D721Med (cell line): ENCODE data around the gene NIFK.
"Not testable (repeated sequence)": the region's sequence is repeated elsewhere in the genome, so short reads cannot be mapped to it uniquely, and the experiment has no call there.

ENCODE experiments used
- DNase-seq: peaks from one replicate; pipeline ENCODE4 v3.0.0; 2011; ENCODE audit warnings: low spot score; ENCODE audit not compliant: insufficient read length
- FAIRE-seq: peaks from 2 replicates; lab custom pipeline; 2011; peaks lifted over from hg19 to GRCh38; lab: Jason Lieb, UNC
- TF ChIP-seq, protein P1 (sequence below): IDR thresholded peaks from 2 replicates; pipeline ENCODE4 v1.5.1; 2012; ENCODE audit warnings: mild to moderate bottlenecking, control low read depth; ENCODE audit not compliant: insufficient read depth; ENCODE audit errors: missing control alignments

NIFK gene

DNA sequence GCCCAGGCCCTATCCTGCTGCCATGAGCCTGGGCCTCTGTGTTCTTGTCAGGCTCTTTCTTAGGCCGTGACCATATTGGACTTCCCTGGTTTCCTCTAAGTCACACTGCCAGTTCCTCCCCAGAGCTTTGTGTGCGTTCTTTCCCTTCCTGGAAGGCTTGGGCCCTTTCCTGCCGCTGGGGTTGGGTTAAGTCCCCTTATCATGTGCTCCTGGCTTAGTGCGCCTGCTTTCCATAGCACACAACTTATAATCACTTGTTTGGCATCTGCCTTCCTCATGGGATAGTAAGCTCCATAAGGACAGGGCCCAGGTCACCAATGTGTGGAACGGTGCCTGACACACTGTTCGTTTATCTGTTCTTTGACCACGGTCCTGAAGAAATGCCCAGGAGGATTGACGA, 31.3 kb downstream of the NIFK start:
- no peak for DNase-seq

DNA sequence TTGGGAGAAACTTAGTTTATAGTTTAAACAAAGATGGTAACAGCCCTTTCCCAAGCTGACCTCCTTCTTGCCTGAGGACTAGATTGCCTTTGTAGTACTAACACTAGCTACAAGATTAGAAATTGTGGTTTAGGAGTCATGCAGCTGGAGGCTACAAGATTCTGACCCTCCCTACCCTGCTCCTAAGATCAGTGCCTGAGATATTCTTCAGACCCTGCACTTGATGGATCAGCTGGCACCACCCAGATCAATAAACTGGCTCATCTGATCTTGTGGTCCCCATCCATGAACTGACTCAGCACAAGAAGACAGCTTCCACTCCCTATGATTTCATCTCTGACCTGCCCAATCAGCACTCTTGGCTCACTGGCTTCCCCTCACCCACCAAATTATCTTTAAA, 34.9 kb downstream of the NIFK start:
- FAIRE-seq, DNase-seq: not testable (repeated sequence)

More for the DNA sequence above, 31.3 kb downstream of the NIFK start:
- TF ChIP-seq, protein P1, sequence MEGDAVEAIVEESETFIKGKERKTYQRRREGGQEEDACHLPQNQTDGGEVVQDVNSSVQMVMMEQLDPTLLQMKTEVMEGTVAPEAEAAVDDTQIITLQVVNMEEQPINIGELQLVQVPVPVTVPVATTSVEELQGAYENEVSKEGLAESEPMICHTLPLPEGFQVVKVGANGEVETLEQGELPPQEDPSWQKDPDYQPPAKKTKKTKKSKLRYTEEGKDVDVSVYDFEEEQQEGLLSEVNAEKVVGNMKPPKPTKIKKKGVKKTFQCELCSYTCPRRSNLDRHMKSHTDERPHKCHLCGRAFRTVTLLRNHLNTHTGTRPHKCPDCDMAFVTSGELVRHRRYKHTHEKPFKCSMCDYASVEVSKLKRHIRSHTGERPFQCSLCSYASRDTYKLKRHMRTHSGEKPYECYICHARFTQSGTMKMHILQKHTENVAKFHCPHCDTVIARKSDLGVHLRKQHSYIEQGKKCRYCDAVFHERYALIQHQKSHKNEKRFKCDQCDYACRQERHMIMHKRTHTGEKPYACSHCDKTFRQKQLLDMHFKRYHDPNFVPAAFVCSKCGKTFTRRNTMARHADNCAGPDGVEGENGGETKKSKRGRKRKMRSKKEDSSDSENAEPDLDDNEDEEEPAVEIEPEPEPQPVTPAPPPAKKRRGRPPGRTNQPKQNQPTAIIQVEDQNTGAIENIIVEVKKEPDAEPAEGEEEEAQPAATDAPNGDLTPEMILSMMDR: no peak
- no peak for FAIRE-seq

DNA sequence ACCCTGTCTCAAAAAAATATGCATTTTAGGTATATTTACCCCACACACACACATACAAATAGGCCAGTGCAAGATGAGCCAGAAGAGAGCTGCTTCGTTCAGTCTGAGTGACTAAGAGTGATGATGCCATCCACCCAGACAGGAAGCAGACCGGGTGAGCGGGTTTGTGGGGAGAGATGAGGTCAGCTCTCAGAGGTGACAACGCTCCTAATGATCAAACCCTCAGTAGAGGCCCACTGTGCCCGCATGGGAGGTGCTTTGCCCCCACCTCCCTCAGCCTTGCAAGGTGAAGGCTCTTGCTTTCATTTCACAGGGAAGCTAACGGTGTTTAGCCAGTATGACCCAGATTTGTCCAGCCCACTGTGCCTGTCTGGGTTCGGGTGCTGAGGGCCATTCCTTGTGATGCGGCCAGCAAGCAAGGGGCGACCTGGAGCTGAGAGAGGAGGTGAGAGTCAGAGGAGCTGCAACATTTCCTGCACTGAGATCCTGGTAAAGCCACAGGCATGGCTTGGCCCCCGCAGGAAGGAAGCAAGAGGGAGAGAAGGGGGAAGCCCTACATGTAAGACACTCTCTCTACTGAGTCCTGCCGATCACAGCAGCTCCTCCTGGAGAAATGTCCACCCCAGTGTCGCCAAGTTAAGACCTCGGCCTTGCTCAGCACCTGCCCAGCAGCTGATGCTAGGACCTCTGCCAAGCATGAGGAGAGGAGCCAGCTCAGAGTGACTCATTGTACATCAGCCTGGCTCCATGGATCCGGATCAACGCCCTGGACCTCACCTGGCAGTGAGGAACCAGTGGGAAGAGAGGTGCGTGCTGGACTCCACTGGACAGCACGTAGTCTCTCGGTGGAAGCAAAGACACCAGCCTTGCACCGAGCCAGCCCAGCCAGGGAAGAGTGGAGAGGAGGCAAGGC, 37.0 kb downstream of the NIFK start:
- no peak for DNase-seq

DNA sequence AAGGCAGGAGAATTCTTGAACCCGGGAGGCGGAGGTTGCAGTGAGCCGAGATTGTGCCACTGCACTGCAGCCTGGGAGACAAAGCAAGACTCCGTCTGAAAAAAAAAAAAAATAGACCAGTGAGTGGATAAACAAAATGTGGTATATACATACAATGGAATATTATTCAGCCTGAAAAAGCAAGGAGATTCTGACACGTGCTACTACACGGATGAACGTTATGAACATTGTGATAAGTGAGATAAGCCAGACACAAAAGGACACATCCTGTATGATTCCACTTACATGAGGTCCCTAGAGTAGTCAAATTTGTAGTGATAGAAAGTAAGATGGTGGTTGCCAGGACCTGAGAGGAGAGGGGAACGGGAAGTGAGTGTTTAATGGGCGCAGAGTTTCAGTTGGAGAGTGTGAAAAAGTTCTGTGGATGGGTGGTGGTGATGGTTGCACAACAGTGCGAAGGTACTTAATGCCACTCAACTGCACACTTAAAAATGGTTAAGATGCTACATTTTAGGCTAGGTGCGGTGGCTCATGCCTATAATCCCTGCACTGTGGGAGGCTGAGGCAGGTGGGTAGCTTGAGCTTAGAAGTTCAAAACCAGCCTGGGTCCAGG, 38.3 kb downstream of the NIFK start:
- TF ChIP-seq, protein P1: no peak
- DNase-seq: no peak

More for the DNA sequence above, 37.0 kb downstream of the NIFK start:
- TF ChIP-seq, protein P1: no peak
- no peak for FAIRE-seq

DNA sequence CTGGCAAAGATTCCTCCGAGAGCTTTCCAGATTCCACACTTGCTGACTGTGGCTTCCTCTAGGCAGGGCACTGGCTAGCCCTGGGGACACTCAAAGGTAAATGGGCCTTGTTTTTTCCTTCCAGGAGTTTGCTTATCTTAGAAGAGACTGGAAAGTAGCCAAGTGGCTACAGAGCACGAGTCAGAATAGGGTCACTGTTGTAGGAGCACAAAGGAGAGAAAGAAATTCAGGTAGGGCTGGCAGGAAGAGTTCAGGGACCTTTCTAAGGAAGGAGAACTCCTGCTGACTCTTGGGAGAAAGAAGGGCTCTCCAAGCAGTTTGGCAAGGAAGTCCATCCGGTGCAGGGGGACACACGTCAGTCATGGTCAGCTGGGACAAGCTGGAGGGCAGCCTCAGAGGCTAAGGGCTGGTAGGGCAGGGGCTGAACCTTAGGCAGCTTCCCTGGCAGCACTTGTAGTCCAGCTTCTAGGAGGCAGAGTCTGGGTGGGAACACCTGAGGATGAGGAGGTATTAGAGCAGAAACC, 39.5 kb downstream of the NIFK start:
- TF ChIP-seq, protein P1: no peak
- FAIRE-seq (no peak), DNase-seq (no peak)

More for the DNA sequence above, 38.3 kb downstream of the NIFK start:
- no peak for FAIRE-seq

DNA sequence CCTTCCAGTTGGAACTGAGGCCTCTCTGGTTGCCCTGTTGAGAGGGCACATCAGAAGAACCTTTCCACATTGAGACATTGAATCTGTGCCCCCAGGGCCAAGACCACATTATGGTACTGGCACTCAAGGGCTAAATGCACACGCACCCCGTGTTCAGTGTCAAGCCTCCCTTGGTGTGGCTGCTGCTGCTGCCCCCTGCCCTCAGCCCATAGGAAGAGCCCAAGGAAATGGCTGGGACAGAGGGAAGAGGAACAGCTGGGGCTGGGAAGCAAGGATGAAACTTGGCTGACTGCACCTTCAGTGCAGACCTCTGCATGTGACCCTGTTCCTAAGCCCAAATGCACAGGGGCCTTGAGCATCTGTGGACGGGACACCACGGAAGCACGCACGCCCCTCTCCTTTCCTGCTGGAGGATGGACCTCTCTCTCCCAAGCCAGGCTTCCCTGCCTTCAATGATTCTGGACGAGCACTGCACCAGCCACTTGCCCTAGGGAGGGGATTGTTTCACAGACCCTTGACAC, 40.2 kb downstream of the NIFK start:
- FAIRE-seq: no peak
- no peak for DNase-seq
- TF ChIP-seq, protein P1: no peak

DNA sequence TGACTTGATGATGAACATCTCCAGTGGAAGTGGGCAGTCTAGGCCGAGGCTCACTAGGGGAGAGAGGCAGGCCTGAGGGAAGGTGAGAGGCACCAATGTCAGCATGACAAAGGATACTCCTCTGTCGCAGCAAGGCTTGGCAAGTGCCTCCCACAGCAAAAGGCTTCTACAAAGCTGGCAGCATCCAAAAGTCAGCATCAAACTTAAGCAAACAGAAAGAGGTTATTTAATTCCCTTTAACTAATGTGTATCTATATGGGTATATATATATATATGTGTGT, 41.6 kb downstream of the NIFK start:
- FAIRE-seq: no peak
- TF ChIP-seq, protein P1: no peak
- no peak for DNase-seq
